PC-9 (cell line): ENCODE results near the gene BABAM1.

ENCODE experiments used
- CTCF ChIP-seq: fragments of 200-600 bp; sonication (generic); conservative IDR thresholded peaks from 2 replicates; pipeline ENCODE4 v1.6.1; 2017; ENCODE audit warnings: mixed run types, antibody characterized with exemption, mild to moderate bottlenecking, moderate library complexity
- EZH2 ChIP-seq: fragments of 200-600 bp; sonication (generic); IDR thresholded peaks from 2 replicates; pipeline ENCODE4 v1.8.0; 2017; ENCODE audit warnings: antibody characterized with exemption, low read depth

DNA sequence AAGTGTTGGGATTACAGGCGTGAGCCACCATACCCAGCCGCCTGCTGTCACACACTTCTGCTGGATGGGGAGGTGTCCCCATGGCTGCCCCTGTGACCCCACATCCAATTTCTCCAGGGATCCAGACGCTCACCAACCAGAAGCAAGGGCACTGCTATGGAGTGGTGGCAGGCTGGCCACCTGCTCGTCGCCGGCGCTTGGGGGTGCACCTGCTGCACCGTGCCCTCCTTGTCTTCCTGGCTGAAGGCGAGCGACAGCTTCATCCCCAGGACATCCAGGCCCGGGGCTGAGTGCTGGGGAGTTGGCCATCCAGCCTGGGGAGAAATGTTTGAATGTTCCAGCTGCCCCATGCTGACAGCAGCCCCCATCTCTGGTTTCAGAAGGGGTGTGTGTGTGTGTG lies 19.0 kb downstream of the BABAM1 start:
- TF ChIP-seq CTCF = no peak
- TF ChIP-seq EZH2 = no peak
